HFFc6 (cell line): ENCODE results near the gene CREG1. TPM values are rescaled to one million over a fixed set of nuclear protein-coding genes. Genes with fewer than 3 reads are reported as not detected.

Experiments used
- DNase-seq: peaks from one replicate; pipeline ENCODE4 v3.0.0-alpha.2; 2018
- H3K27ac Mint-ChIP-seq: 2 replicates; pipeline ENCODE4 v1.8.0; 2020; ENCODE audit warnings: mild to moderate bottlenecking, mixed read lengths
- H3K27me3 Mint-ChIP-seq: 2 replicates; pipeline ENCODE4 v1.8.0; 2021; ENCODE audit warnings: mild to moderate bottlenecking, moderate library complexity, mixed read lengths; ENCODE audit not compliant: insufficient read depth
- H3K36me3 Mint-ChIP-seq: 2 replicates; pipeline ENCODE4 v1.8.0; 2021; ENCODE audit warnings: low read depth, mixed read lengths
- H3K4me1 Mint-ChIP-seq: 2 replicates; pipeline ENCODE4 v1.8.0; 2020; ENCODE audit warnings: low read depth, mixed read lengths
- H3K4me3 Mint-ChIP-seq: 2 replicates; pipeline ENCODE4 v1.8.0; 2020; ENCODE audit warnings: mild to moderate bottlenecking, moderate library complexity, mixed read lengths
- H3K9me3 Mint-ChIP-seq: 2 replicates; pipeline ENCODE4 v1.8.0; 2020; ENCODE audit warnings: mild to moderate bottlenecking, mixed read lengths
- total RNA-seq, 6 experiments: library from RNA; stranded (reverse); fragmentation: NEBNext Ultra II Directional; extraction: Animal tissue kit (Norgen Biotek cat#: 25700); gene quantifications; 2 replicates in 1 of 6; 3 replicates in 5 of 6; pipeline ENCODE4 v1.2.3, GENCODE V29; 2021
- TF ChIP-seq, protein P1 (sequence below): fragments of 200-600 bp; sonication (generic); IDR thresholded peaks from 2 replicates; pipeline ENCODE4 v1.5.0; 2021; ENCODE audit warnings: antibody characterized with exemption, mild to moderate bottlenecking

Gene CREG1
- total RNA-seq, 6 experiments from 2014 or later = 13.6 to 21.7 (median 16.7) TPM

DNA sequence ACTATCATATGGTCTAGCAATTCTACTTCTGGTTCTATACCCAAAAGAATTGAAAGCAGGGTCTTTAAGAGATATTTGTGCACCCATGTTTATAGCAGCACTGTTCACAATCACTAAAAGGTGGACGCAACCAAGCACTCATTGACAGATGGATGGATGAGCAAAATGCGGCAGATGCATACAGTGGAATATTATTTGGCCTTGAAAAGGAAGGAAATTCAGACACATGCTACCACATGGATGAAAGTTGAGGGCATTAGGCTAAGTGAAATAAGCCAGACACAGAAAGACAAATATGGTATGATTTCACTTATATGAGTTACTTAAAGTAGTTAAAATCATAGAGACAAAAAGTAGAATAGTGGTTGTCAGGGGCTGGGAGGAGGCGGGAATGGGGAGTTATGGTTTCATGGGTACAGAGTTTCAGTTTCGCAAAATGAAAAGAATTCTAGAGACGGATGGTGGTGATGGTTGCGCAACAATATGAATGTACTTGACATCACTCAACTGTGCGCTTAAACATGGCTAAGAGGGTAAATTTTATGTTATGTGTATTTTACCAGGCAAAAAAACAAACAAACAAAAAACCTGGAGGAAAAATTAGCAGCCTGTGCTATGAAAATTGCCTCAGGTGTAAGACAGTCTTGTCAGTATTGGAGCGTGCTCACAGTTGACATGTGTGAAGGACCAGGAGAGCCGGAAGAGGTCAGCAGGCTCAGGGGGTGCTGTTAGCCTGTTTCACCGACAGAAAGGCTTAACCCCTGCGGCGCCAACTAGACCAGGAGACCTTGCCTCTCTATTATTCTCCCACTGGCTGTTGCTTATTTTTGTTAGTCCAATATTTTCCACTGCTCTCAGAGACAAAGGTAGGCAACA, 61.7 kb downstream of the CREG1 start:
- Mint-ChIP-seq H3K9me3 (no peaks in the 10 kb centered on the region), H3K4me3 (no peak overlapping the region), H3K27ac (no peak overlapping the region), H3K36me3 (no peaks in the 10 kb centered on the region), H3K27me3 (peaks cover 35% of the 10 kb centered on the region), H3K4me1 (no peaks in the 10 kb centered on the region)
- TF ChIP-seq, protein P1, sequence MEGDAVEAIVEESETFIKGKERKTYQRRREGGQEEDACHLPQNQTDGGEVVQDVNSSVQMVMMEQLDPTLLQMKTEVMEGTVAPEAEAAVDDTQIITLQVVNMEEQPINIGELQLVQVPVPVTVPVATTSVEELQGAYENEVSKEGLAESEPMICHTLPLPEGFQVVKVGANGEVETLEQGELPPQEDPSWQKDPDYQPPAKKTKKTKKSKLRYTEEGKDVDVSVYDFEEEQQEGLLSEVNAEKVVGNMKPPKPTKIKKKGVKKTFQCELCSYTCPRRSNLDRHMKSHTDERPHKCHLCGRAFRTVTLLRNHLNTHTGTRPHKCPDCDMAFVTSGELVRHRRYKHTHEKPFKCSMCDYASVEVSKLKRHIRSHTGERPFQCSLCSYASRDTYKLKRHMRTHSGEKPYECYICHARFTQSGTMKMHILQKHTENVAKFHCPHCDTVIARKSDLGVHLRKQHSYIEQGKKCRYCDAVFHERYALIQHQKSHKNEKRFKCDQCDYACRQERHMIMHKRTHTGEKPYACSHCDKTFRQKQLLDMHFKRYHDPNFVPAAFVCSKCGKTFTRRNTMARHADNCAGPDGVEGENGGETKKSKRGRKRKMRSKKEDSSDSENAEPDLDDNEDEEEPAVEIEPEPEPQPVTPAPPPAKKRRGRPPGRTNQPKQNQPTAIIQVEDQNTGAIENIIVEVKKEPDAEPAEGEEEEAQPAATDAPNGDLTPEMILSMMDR = no peak
- DNase-seq = no peak

Other genes starting within 250 kb of the CREG1 start
- not detected for gene CD247, start 35.2 kb downstream of the CREG1 start, total RNA-seq
- gene RCSD1, start 76.5 kb upstream of the CREG1 start, total RNA-seq = not detected
- gene MPZL1, start 168.2 kb upstream of the CREG1 start, total RNA-seq = 100 to 1,000 TPM; 147 to 188 (median 183) TPM